ENCODE data around the gene TBXAS1.
"Not testable (repeated sequence)": the region's sequence is repeated elsewhere in the genome, so short reads cannot be mapped to it uniquely, and the experiment has no call there.

Gene TBXAS1

GRCh38 chr7:139895141-139895829 lies 66.2 kb downstream of the TBXAS1 start:
- DNase-seq: no peak

- no peak for DNase-seq
Measured at GRCh38 chr7:139896288-139896687, 67.2 kb downstream of the TBXAS1 start.

GRCh38 chr7:139896831-139897230 lies 67.8 kb downstream of the TBXAS1 start:
- no peak for DNase-seq

GRCh38 chr7:139897422-139898090 lies 68.5 kb downstream of the TBXAS1 start:
- no peak for DNase-seq

- no peak for DNase-seq
Measured at GRCh38 chr7:139898483-139898882, 69.4 kb downstream of the TBXAS1 start.

DNA sequence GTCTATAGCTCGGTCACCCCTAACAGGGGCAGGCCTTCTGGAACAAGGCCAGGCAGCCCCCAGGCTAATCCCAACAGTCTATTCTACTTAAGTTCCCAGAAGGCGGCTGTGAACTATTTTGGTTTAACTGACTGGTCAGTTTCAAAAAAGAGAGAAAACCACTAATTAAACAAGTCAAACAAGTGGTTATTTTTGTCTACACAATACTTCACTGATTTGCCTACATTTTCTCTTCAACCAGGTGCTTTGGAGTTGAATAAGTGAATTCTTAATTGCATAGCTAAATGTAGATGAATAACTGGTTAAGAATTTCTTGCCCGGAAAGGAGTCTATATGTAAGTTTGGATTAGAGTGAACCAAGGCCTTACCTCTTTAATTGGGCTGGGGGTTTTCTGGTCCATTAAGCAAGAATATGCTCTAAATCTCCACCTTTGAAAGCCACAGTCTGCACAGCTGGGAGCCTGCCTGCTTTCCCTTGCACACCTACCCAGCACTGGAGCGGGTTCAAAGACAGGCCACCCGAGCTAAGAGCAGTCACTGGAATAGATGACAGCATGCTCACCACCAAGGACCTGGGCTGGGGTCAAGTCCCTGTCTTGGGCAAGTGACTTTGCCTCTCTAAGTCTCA lies 70.4 kb downstream of the TBXAS1 start:
- DNase-seq: no peak

DNA sequence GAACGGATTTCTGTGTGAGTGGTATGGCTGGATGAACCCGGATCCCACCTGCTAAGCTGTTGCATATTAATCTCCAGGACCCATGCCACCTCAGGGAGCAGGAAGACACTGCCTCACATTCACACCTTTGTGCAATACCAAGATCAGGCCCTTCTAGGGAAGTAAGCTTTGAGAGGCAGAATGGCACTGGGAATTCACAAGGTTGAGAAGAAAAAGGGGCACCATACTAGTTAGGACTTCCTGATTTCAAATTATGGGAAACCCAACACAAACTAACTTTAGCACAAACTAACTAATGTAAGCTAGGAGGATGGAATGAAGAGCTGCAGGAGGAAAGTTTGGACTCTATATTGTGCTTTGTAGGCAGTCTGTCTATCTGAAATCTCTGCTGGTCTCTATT lies 71.3 kb downstream of the TBXAS1 start:
- no peak for DNase-seq

DNA sequence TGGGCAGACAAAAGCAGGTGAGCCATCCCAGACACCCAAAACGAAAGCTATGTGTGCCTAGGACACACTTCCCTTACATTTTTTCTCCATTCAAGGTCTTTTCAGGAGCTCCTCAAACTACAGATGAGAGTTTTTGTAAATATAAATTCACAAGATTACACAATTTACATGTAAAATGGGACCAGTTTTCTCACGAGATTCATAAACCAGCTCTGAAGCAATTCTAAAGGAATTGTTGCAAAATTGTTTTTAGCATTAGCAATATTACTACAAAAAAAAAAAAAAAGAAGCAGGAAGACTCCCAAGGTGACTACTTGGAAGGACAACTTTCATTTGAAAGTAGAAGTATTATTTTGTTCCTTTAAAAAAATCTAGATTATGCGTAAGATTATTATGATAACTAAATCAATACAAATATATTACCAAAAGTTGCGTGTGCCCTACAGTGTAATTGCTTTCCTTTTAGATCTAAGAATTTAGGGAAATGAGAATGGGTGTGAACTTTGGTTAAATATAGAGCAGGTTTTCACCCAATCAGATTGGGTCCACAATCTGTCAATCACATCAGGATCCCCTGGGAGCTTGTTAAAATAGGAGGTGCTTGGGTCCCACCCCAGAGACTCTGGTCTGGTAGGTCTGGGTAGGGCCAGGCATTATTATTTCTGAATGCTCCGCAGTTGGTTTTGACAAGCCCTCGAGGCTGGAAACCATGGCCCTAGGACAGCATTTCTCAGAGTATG lies 72.2 kb downstream of the TBXAS1 start:
- DNase-seq: no peak

- no peak for DNase-seq
Measured at GRCh38 chr7:139901901-139902300, 72.8 kb downstream of the TBXAS1 start.

DNA sequence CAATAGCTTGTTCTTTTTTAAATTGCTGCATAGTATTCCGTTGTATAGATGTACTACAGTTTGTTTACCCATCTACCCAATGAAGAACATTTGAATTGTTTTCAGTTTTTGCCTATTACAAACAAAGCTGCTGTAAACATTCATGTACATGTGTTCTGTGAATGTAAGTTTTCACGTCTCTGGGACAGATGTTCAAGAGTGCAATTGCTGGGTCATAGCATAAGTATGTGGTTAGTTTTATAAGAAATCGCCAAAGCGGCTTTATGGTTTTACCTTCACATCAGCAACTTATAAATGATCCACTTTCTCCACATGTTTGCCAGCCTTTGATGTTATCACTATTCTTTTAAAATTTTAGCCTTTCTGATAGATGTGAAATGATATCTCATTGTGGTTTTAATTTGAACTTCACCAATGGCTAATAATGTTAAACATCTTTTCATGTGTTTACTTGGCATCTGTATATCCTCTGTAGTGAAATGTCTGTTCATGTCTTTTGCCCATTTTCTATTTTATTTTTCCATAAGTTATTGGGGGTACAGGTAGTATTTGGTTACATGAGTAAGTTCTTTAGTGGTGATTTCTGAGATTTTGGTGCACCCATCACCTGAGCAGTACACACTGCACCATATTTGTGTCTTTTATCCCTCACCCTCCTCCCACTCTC lies 73.5 kb downstream of the TBXAS1 start:
- no peak for DNase-seq

DNA sequence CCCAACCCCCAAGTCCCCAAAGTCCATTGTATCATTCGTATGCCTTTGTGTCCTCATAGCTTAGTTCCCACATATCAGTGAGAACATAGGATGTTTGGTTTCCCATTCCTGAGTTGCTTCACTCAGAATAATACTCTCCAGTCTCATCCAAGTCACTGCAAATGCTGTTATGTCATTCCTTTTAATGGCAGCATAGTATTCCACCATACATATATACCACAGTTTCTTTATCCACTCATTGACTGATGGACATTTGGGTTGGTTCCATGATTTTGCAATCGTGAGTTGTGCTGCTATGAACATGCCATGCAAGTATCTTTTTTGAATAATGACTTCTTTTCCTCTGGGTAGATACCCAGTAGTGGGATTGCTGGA lies 74.0 kb downstream of the TBXAS1 start:
- DNase-seq: not testable (repeated sequence)

GRCh38 chr7:139906879-139907278 lies 77.8 kb downstream of the TBXAS1 start:
- DNase-seq: no peak

DNA sequence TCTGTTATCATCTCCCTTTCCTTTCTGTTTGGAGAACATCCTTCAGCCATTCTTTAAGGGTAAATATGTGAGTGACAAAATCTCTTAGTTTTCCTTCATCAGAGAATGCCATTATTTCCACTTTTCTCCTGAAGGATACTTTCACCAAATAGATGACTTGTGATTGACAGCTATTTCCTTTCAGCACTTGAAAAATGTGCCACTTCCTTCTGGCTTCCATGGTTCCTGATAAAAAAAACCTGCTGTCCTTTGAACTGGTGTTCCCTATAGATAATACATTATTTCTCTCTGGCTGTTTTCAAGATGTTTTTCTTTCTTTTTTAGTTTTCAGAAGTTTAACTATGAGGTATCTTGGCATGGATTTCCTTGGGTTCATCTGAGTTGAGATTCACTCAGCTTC lies 79.7 kb downstream of the TBXAS1 start:
- DNase-seq: no peak

GRCh38 chr7:139909379-139910050 lies 80.5 kb downstream of the TBXAS1 start:
- DNase-seq: no peak

GRCh38 chr7:139913021-139913844 lies 84.2 kb downstream of the TBXAS1 start:
- no peak for DNase-seq

DNA sequence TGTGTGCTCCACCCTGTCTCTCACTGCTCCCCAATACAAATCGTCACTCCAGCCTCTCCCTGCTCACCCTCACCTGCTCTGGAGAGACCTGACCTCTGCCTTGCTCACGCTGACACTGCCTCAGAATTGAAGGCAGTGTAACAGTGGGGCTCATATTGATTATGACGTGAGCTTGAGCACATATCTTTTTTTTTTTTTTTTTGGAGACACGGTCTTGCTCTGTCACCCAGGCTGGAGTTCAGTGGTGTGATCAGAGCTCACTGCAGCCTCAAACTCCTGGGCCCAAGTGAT lies 84.7 kb downstream of the TBXAS1 start:
- DNase-seq: no peak

GRCh38 chr7:139914306-139915267 lies 85.5 kb downstream of the TBXAS1 start:
- DNase-seq: no peak

DNA sequence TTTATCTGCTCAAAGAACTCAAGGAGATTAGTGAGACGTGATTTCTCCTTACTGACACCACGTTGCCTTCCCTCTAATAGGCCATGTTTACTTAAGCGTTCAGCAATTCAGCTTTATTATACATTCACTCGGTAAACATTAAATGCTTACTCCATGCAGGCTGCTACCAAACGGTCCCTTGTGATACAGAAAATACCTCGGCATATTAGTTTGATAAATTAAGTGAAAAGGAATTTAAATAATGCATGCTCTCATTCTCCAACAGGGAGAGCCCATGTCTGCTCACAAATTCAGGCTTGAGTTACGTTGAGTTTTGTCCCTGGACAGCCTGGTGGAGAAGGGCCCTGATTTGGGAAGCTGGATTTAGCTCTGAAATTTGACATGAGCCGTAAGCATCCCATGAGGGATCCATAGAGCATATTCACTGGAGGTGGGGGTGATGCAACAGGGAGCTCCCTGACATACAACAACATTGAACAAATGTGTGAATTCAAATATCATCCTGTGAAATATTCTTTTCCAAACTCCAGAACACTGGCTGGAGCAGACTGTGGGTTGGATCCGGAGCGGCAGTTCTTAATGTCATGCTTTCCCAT lies 86.3 kb downstream of the TBXAS1 start:
- DNase-seq: no peak

DNA sequence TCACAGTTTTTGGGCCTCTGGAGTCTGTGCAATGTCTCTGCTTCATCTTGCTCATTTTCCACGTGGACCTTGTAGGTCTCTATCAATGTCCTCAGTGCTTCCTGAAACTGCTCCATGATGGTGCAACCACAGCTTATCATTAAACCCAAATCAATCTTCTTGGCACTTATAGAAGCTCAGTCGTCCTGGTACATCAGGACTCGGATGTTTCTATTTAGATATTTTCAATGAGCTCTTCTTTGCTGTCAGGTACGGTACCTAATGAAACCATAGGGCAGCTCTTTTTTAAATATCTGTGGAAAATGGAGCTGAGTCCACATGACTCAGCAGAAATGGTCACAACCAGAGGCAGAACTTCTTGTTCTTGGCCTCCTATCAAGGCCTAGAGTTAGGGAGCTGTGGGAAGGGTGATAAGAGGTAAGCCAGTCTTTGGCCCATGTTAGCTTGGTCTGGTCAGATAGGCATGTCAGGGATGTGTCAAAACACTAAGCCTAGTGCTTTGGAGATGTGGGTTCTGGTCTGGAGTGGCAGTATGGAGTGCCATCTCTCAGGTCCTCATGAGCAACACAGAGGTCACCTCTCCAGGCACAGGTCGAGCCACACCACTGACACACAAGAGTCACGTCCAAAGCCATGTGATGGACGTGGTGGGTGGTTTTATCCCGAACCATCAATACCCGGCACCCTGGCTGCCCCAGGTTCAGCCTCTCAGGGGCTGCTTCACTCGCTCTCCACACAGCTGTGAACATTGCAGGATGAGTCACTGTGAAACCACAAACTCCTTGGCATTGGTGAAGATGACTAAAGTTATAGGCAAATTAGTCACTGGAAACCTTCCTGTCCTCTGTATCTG lies 87.0 kb downstream of the TBXAS1 start:
- DNase-seq: peak; percentile 25
